ENCODE measurements around the gene PROB1.
"Not testable (repeated sequence)": the region's sequence is repeated elsewhere in the genome, so short reads cannot be mapped to it uniquely, and the experiment has no call there.

PROB1 gene

GRCh38 chr5:139410993-139411828, 16.3 kb upstream of the PROB1 start:
- H3K4me3 ChIP-seq (ENCODE audit: low read depth, low read length) = no peak overlapping the region
- no peak for TF ChIP-seq CTCF (IDR thresholded peaks at IDR 0.05; ENCODE audit: insufficient read depth, low read depth, low read length, missing control alignments)
- DNase-seq (ENCODE audit: low read depth) = no peak

- no peak for TF ChIP-seq CTCF (IDR thresholded peaks at IDR 0.05; ENCODE audit: insufficient read depth, low read depth, low read length, missing control alignments)
- no peak for DNase-seq (ENCODE audit: low read depth)
Measured at GRCh38 chr5:139410121-139410992, 15.5 kb upstream of the PROB1 start.

GRCh38 chr5:139409116-139409515, 14.2 kb upstream of the PROB1 start:
- DNase-seq (ENCODE audit: low read depth); H3K4me3 ChIP-seq (ENCODE audit: low read depth, low read length): not testable (repeated sequence)

More at GRCh38 chr5:139410121-139410992, 15.5 kb upstream of the PROB1 start:
- no peak overlapping the region for H3K4me3 ChIP-seq (ENCODE audit: low read depth, low read length)

GRCh38 chr5:139408191-139408590, 13.3 kb upstream of the PROB1 start:
- no peak overlapping the region for H3K4me3 ChIP-seq (ENCODE audit: low read depth, low read length)
- DNase-seq (ENCODE audit: low read depth) = no peak
- no peak for TF ChIP-seq CTCF (IDR thresholded peaks at IDR 0.05; ENCODE audit: insufficient read depth, low read depth, low read length, missing control alignments)

GRCh38 chr5:139407517-139407916, 12.6 kb upstream of the PROB1 start:
- no peak for TF ChIP-seq CTCF (IDR thresholded peaks at IDR 0.05; ENCODE audit: insufficient read depth, low read depth, low read length, missing control alignments)
- no peak overlapping the region for H3K4me3 ChIP-seq (ENCODE audit: low read depth, low read length)
- DNase-seq (ENCODE audit: low read depth) = no peak

- no peak for DNase-seq (ENCODE audit: low read depth)
- TF ChIP-seq CTCF (IDR thresholded peaks at IDR 0.05; ENCODE audit: insufficient read depth, low read depth, low read length, missing control alignments) = no peak
- H3K4me3 ChIP-seq (ENCODE audit: low read depth, low read length) = no peak overlapping the region
Measured at GRCh38 chr5:139406963-139407362, 12.1 kb upstream of the PROB1 start.

GRCh38 chr5:139404484-139404840, 9.6 kb upstream of the PROB1 start:
- peak overlapping the region; percentile 75 for H3K4me3 ChIP-seq (ENCODE audit: low read depth, low read length)
- TF ChIP-seq CTCF (IDR thresholded peaks at IDR 0.05; ENCODE audit: insufficient read depth, low read depth, low read length, missing control alignments) = no peak
- DNase-seq (ENCODE audit: low read depth) = no peak

Measured in GM12865 (cell line).